K562 (cell line): ENCODE results near the gene PCAT6. TPM values are rescaled to one million over a fixed set of nuclear protein-coding genes. Genes with fewer than 3 reads are reported as not detected.

Experiments
- FOXK2 ChIP-seq, 2 experiments: fragments of 450-650 bp; IDR thresholded peaks in 1 of 2; conservative IDR thresholded peaks in 1 of 2; 2 replicates each; pipeline ENCODE4 v1.6.1; 2016; ENCODE audit warnings: low read depth in 2 of 2, mild to moderate bottlenecking in 1 of 2
- POLR2B ChIP-seq: fragments of 450-650 bp; IDR thresholded peaks from 2 replicates; pipeline ENCODE4 v1.6.1; 2018; ENCODE audit warnings: low read depth; ENCODE audit not compliant: partially characterized antibody
- RCOR1 ChIP-seq, 2 experiments: IDR thresholded peaks; 2 replicates each; pipeline ENCODE4 v1.6.1; 2012; ENCODE audit warnings: low read depth in 2 of 2, low read length in 2 of 2, borderline replicate concordance in 1 of 2, improper control_type of control experiment in 1 of 2
- ZNF124 ChIP-seq: sonication (generic); formaldehyde crosslinking; IDR thresholded peaks from 2 replicates; pipeline ENCODE4 v1.8.1; 2022; ENCODE audit warnings: missing genetic modification reagents
- ZNF184 ChIP-seq: sonication (generic); formaldehyde crosslinking; IDR thresholded peaks from 2 replicates; pipeline ENCODE4 v1.5.0; 2020; ENCODE audit warnings: missing genetic modification reagents
- ZNF695 ChIP-seq: fragments of 450-650 bp; formaldehyde crosslinking; IDR thresholded peaks from 2 replicates; pipeline ENCODE4 v1.4.0; 2020; ENCODE audit warnings: mild to moderate bottlenecking, moderate library complexity
- polyA plus RNA-seq, 8 experiments: library from polyadenylated mRNA; depleted of rRNA in 4 of 8; stranded (reverse) in 5 of 8; unstranded in 3 of 8; fragments of >200 nt; fragmentation: Nextera tagmentation in 2 of 8; fragmentation: Illumina TruSeq in 1 of 8; extraction: Ambion mirVana in 2 of 8; extraction: Trizol in 1 of 8; gene quantifications; 2 replicates each; pipeline versions ENCODE4 v1.2.1 to v1.2.3, GENCODE V29; 2011 to 2014; ENCODE audit warnings: inconsistent platforms in 1 of 8, missing spikeins in 1 of 8
- total RNA-seq, 7 experiments: library from RNA; depleted of rRNA in 6 of 7; stranded (reverse); fragments of >200 nt in 6 of 7; fragmentation: Illumina TruSeq in 2 of 7; extraction: Trizol in 2 of 7; gene quantifications; 2 replicates each; pipeline versions ENCODE4 v1.2.1 to v1.2.3, GENCODE V29; 2011 to 2021; ENCODE audit warnings: low replicate concordance in 1 of 7
- TF ChIP-seq, protein P1 (sequence below), 2 experiments: fragments of 450-650 bp; IDR thresholded peaks; 2 replicates each; pipeline ENCODE4 v1.6.1; 2016; ENCODE audit warnings: mild to moderate bottlenecking in 2 of 2, borderline replicate concordance in 1 of 2, low read depth in 1 of 2, moderate library complexity in 1 of 2
- TF ChIP-seq, protein P2 (sequence below): sonication (generic); formaldehyde crosslinking; IDR thresholded peaks from 2 replicates; pipeline ENCODE4 v1.8.1; 2023; ENCODE audit warnings: missing genetic modification reagents, mild to moderate bottlenecking, borderline replicate concordance
- TF ChIP-seq, protein P3 (sequence below): IDR thresholded peaks from 2 replicates; pipeline ENCODE4 v1.6.1; 2014; ENCODE audit warnings: antibody characterized with exemption

The PCAT6 gene
- total and polyA plus RNA-seq, 9 of the 15 experiments (the other 6 are each of a cell fraction or from before 2014, with no cell fraction given): 0.25 to 2.4 (median 0.54) TPM; not detected in 1

DNA sequence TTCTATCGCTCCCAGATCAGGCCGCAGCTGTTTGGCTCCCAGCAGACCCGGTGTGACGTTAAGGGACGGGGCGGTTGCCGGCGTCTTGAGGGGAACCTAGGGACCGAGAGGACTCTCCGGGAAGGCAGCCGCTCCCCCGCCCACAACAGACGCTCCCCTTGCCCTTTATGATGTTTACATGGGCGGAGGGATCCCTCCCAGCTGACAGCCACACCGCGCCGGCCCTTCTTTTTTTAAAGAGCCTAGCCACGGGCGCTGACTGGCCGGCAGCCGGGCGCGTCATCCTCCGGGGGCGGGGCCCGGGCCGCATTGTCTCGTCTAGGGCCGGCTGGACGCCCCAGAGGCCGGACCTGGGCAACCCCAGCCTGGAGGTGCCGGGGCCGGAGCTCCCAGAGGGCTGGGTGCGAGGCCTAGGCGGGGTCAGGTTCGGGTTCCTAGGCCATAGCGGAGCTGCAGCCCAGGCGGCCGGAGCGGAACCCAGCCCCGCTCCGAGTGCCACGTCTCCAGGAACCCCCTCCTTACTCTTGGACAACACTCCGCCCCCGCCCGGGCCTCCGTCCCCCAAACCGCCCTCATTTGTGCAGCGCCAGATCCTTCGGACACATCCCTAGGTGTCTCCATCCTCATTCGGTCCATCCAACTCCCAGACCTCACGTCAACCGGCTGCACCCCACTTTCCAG lies at the start of gene PCAT6 (continued):
- TF ChIP-seq, protein P1, sequence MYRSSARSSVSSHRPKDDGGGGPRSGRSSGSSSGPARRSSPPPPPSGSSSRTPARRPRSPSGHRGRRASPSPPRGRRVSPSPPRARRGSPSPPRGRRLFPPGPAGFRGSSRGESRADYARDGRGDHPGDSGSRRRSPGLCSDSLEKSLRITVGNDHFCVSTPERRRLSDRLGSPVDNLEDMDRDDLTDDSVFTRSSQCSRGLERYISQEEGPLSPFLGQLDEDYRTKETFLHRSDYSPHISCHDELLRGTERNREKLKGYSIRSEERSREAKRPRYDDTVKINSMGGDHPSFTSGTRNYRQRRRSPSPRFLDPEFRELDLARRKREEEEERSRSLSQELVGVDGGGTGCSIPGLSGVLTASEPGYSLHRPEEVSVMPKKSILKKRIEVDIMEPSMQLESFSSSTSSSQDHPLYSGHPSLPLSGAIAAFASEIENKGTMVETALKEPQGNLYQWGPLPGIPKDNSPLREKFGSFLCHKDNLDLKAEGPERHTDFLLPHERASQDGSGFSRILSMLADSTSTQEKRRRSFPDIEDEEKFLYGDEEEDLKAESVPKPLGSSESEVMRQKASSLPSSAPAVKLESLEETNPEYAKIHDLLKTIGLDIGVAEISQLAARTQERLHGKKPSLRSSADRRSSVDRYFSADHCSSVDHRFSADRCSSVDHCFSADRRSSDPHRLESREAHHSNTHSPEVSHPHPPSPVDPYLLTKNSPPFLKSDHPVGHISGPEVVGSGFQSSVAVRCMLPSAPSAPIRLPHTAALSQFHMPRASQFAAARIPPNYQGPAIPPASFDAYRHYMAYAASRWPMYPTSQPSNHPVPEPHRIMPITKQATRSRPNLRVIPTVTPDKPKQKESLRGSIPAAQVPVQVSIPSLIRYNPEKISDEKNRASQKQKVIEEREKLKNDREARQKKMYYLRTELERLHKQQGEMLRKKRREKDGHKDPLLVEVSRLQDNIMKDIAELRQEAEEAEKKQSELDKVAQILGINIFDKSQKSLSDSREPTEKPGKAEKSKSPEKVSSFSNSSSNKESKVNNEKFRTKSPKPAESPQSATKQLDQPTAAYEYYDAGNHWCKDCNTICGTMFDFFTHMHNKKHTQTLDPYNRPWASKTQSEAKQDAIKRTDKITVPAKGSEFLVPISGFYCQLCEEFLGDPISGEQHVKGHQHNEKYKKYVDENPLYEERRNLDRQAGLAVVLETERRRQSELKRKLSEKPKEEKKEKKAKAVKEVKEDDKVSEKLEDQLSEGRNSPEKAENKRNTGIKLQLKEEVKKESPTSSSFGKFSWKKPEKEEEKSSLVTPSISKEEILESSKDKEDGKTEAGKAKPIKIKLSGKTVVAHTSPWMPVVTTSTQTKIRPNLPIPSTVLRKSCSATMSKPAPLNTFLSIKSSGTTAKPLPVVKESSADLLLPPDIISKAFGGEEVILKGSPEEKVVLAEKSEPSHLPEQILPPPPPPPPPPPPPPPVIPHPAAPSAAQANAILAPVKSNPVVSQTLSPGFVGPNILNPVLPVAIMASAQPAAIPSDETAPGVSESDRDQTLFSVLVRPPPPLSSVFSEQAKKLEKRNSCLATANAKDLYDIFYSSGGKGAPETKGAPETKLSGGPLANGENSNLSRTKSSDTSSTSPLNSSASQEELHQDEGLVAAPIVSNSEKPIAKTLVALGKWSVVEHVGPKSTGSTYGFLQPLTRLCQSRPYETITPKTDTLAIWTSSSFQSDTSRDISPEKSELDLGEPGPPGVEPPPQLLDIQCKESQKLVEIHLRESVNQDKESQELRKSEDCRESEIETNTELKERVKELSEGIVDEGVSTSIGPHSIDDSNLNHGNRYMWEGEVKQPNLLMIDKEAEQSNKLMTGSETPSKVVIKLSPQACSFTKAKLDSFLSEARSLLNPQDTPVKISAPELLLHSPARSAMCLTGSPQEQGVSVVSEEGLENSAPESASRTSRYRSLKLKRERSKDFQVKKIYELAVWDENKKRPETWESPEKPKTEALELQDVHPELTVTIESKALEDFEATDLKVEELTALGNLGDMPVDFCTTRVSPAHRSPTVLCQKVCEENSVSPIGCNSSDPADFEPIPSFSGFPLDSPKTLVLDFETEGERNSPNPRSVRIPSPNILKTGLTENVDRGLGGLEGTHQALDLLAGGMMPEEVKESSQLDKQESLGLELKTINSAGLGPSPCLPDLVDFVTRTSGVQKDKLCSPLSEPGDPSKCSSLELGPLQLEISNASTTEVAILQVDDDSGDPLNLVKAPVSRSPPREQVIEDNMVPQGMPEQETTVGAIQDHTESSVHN (IDR thresholded peaks at IDR 0.05; ENCODE audit: borderline replicate concordance in 1 of 2, low read depth in 1 of 2): peak in 1 of 2 experiments; percentile 90; a peak in 2 of 4 replicates
- TF ChIP-seq RCOR1 (IDR thresholded peaks at IDR 0.05; ENCODE audit: borderline replicate concordance in 1 of 2, low read depth in 2 of 2, low read length in 2 of 2) (peak in 1 of 2 experiments; percentile 90; a peak in 3 of 4 replicates), ZNF184 (CRISPR knock-in tag) (no peak), FOXK2 (conservative IDR thresholded peaks at IDR 0.05 in 1 of 2, IDR thresholded peaks at IDR 0.05 in 1 of 2; ENCODE audit: low read depth in 2 of 2) (peak; percentile 99 to 100), POLR2B (peak; percentile 83), ZNF695 (CRISPR knock-in tag) (no peak), ZNF124 (CRISPR knock-in tag) (no peak)
- TF ChIP-seq, protein P2, sequence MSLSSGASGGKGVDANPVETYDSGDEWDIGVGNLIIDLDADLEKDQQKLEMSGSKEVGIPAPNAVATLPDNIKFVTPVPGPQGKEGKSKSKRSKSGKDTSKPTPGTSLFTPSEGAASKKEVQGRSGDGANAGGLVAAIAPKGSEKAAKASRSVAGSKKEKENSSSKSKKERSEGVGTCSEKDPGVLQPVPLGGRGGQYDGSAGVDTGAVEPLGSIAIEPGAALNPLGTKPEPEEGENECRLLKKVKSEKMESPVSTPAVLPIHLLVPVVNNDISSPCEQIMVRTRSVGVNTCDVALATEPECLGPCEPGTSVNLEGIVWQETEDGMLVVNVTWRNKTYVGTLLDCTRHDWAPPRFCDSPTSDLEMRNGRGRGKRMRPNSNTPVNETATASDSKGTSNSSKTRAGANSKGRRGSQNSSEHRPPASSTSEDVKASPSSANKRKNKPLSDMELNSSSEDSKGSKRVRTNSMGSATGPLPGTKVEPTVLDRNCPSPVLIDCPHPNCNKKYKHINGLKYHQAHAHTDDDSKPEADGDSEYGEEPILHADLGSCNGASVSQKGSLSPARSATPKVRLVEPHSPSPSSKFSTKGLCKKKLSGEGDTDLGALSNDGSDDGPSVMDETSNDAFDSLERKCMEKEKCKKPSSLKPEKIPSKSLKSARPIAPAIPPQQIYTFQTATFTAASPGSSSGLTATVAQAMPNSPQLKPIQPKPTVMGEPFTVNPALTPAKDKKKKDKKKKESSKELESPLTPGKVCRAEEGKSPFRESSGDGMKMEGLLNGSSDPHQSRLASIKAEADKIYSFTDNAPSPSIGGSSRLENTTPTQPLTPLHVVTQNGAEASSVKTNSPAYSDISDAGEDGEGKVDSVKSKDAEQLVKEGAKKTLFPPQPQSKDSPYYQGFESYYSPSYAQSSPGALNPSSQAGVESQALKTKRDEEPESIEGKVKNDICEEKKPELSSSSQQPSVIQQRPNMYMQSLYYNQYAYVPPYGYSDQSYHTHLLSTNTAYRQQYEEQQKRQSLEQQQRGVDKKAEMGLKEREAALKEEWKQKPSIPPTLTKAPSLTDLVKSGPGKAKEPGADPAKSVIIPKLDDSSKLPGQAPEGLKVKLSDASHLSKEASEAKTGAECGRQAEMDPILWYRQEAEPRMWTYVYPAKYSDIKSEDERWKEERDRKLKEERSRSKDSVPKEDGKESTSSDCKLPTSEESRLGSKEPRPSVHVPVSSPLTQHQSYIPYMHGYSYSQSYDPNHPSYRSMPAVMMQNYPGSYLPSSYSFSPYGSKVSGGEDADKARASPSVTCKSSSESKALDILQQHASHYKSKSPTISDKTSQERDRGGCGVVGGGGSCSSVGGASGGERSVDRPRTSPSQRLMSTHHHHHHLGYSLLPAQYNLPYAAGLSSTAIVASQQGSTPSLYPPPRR (CRISPR knock-in tag): no peak
- TF ChIP-seq, protein P3, sequence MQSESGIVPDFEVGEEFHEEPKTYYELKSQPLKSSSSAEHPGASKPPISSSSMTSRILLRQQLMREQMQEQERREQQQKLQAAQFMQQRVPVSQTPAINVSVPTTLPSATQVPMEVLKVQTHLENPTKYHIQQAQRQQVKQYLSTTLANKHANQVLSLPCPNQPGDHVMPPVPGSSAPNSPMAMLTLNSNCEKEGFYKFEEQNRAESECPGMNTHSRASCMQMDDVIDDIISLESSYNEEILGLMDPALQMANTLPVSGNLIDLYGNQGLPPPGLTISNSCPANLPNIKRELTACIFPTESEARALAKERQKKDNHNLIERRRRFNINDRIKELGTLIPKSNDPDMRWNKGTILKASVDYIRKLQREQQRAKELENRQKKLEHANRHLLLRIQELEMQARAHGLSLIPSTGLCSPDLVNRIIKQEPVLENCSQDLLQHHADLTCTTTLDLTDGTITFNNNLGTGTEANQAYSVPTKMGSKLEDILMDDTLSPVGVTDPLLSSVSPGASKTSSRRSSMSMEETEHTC: peak; percentile 74; the same call in 1 of the 2 replicates
